WTC11 (cell line): Measurements from ENCODE around the gene GAS5. TPM values are rescaled to one million over a fixed set of nuclear protein-coding genes. Genes with fewer than 3 reads are reported as not detected.

Experiments used
- ATAC-seq: fragments of 200-7000 bp; cut with Tn5 transposase; 2 replicates; pipeline ENCODE4 v1.10.0; 2021; ENCODE audit warnings: mild to moderate bottlenecking, moderate library complexity
- CTCF ChIA-PET: fragments of 300-600 bp; sonication (Branson Sonifier 250); formaldehyde crosslinking; loops from one replicate; lab custom pipeline; 2021; ENCODE audit warnings: antibody characterized with exemption; lab: Charles Lee
- POLR2A ChIA-PET: fragments of 350-600 bp; sonication (Branson Sonifier 250); formaldehyde crosslinking; loops from one replicate; lab custom pipeline; 2021; ENCODE audit warnings: antibody characterized with exemption; lab: Charles Lee
- DNase-seq: peaks from one replicate; pipeline ENCODE4 v3.0.0; 2021; ENCODE audit warnings: low spot score
- H3K27ac Mint-ChIP-seq: 2 replicates; pipeline ENCODE4 v1.8.0; 2021; ENCODE audit warnings: mixed read lengths
- H3K27me3 Mint-ChIP-seq: 2 replicates; pipeline ENCODE4 v1.8.0; 2021; ENCODE audit warnings: low read depth, mild to moderate bottlenecking, moderate library complexity, mixed read lengths
- H3K36me3 Mint-ChIP-seq: 2 replicates; pipeline ENCODE4 v1.8.0; 2021; ENCODE audit warnings: mixed read lengths
- H3K4me1 Mint-ChIP-seq: 2 replicates; pipeline ENCODE4 v1.8.0; 2022; ENCODE audit warnings: mixed read lengths
- H3K4me3 Mint-ChIP-seq: 2 replicates; pipeline ENCODE4 v1.8.0; 2021; ENCODE audit warnings: mild to moderate bottlenecking, moderate library complexity, mixed read lengths
- H3K9me3 Mint-ChIP-seq: 2 replicates; pipeline ENCODE4 v1.8.0; 2021; ENCODE audit warnings: mixed read lengths
- ETV6 ChIP-seq: sonication (generic); formaldehyde crosslinking; IDR thresholded peaks from 2 replicates; pipeline ENCODE4 v1.8.1; 2022; ENCODE audit warnings: mild to moderate bottlenecking, missing genetic modification reagents
- IRF2 ChIP-seq: sonication (generic); formaldehyde crosslinking; IDR thresholded peaks from 2 replicates; pipeline ENCODE4 v1.8.0; 2022; ENCODE audit warnings: low read depth, missing genetic modification reagents, borderline replicate concordance
- NFYB ChIP-seq: sonication (generic); formaldehyde crosslinking; conservative IDR thresholded peaks from 2 replicates; pipeline ENCODE4 v1.8.0; 2022; ENCODE audit warnings: low read depth, missing genetic modification reagents
- SMAD4 ChIP-seq: sonication (generic); formaldehyde crosslinking; IDR thresholded peaks from 2 replicates; pipeline ENCODE4 v1.8.0; 2022; ENCODE audit warnings: mild to moderate bottlenecking, missing genetic modification reagents
- ZNF232 ChIP-seq: sonication (generic); formaldehyde crosslinking; IDR thresholded peaks from 2 replicates; pipeline ENCODE4 v1.8.0; 2022; ENCODE audit warnings: mild to moderate bottlenecking, missing genetic modification reagents
- ZNF512 ChIP-seq: sonication (generic); formaldehyde crosslinking; IDR thresholded peaks from 2 replicates; pipeline ENCODE4 v1.8.1; 2022; ENCODE audit warnings: missing genetic modification reagents, borderline replicate concordance
- total RNA-seq: library from RNA; stranded (reverse); gene quantifications from 3 replicates; pipeline ENCODE4 v1.2.3, GENCODE V29; 2021
- TF ChIP-seq, protein P1 (sequence below): sonication (generic); formaldehyde crosslinking; IDR thresholded peaks from 2 replicates; pipeline ENCODE4 v1.8.1; 2023; ENCODE audit warnings: mild to moderate bottlenecking, missing genetic modification reagents, borderline replicate concordance

Gene GAS5
- total RNA-seq, 1 experiment from 2014 or later = 818 TPM

GRCh38 chr1:173818459-173818858 lies 49.3 kb downstream of the GAS5 start:
- ChIA-PET CTCF (no interaction called here), POLR2A (interaction anchor here (0.6 kb wide), 1 partner anchor 25 kb away, joined by 4 read pairs; no protein-coding TSS in a partner anchor)
- no peak overlapping the region for H3K27ac Mint-ChIP-seq

More at GRCh38 chr1:173818459-173818858, 49.3 kb downstream of the GAS5 start:
- Mint-ChIP-seq H3K4me3 (no peak overlapping the region), H3K27me3 (no peaks in the 10 kb centered on the region), H3K9me3 (peaks cover 10% of the 10 kb centered on the region), H3K4me1 (peaks cover 11% of the 10 kb centered on the region), H3K36me3 (peaks cover 49% of the 10 kb centered on the region)
- TF ChIP-seq ZNF232 (CRISPR knock-in tag) (no peak), ETV6 (CRISPR knock-in tag) (no peak), SMAD4 (no peak), NFYB (CRISPR knock-in tag) (no peak), IRF2 (no peak), ZNF512 (CRISPR knock-in tag) (no peak)
- TF ChIP-seq, protein P1, sequence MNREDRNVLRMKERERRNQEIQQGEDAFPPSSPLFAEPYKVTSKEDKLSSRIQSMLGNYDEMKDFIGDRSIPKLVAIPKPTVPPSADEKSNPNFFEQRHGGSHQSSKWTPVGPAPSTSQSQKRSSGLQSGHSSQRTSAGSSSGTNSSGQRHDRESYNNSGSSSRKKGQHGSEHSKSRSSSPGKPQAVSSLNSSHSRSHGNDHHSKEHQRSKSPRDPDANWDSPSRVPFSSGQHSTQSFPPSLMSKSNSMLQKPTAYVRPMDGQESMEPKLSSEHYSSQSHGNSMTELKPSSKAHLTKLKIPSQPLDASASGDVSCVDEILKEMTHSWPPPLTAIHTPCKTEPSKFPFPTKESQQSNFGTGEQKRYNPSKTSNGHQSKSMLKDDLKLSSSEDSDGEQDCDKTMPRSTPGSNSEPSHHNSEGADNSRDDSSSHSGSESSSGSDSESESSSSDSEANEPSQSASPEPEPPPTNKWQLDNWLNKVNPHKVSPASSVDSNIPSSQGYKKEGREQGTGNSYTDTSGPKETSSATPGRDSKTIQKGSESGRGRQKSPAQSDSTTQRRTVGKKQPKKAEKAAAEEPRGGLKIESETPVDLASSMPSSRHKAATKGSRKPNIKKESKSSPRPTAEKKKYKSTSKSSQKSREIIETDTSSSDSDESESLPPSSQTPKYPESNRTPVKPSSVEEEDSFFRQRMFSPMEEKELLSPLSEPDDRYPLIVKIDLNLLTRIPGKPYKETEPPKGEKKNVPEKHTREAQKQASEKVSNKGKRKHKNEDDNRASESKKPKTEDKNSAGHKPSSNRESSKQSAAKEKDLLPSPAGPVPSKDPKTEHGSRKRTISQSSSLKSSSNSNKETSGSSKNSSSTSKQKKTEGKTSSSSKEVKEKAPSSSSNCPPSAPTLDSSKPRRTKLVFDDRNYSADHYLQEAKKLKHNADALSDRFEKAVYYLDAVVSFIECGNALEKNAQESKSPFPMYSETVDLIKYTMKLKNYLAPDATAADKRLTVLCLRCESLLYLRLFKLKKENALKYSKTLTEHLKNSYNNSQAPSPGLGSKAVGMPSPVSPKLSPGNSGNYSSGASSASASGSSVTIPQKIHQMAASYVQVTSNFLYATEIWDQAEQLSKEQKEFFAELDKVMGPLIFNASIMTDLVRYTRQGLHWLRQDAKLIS (CRISPR knock-in tag) = no peak
- ATAC-seq (no peak), DNase-seq (no peak)

Other genes starting within 250 kb of the GAS5 start
- not detected in 3 replicates for gene TEX50, start 232.7 kb downstream of the GAS5 start, total RNA-seq
- 1.1 to 2.2 TPM (median 1.3 TPM) in 3 replicates for gene ANKRD45, start 198.1 kb downstream of the GAS5 start, total RNA-seq
- 10.4 to 12.5 TPM (median 12.1 TPM) in 3 replicates for gene KLHL20, start 153.0 kb downstream of the GAS5 start, total RNA-seq
- gene DARS2, start 43.3 kb downstream of the GAS5 start, total RNA-seq = 37.5 to 40.1 TPM (median 38.0 TPM) in 3 replicates
- 17.2 to 20.1 TPM (median 18.3 TPM) in 3 replicates for gene CENPL, start 43.1 kb downstream of the GAS5 start, total RNA-seq
- 14.0 to 15.5 TPM (median 14.4 TPM) in 3 replicates for gene ZBTB37, start 391 bp upstream of the GAS5 start, total RNA-seq
- gene SERPINC1, start 49.3 kb upstream of the GAS5 start, total RNA-seq = 0.57 to 1.0 TPM (median 0.69 TPM) in 3 replicates
- 24.1 to 25.7 TPM (median 25.4 TPM) in 3 replicates for gene RC3H1, start 154.4 kb upstream of the GAS5 start, total RNA-seq